Limb (tissue), 2 donors: ENCODE data around the gene PLCL2.
"Not testable (repeated sequence)": the region's sequence is repeated elsewhere in the genome, so short reads cannot be mapped to it uniquely, and the experiment has no call there.

Experiments
- DNase-seq, 2 donors: peaks; one replicate each; pipeline ENCODE4 v3.0.0-alpha.2; 2016; ENCODE audit errors: extremely low spot score in 2 of 2

PLCL2 gene

GRCh38 chr3:16960125-16960524 is 75.4 kb downstream of the PLCL2 start:
- DNase-seq, result no peak

GRCh38 chr3:16961621-16962205 is 77.0 kb downstream of the PLCL2 start:
- no peak for DNase-seq

- no peak for DNase-seq
Measured at GRCh38 chr3:16975083-16975482, 90.3 kb downstream of the PLCL2 start.

DNA sequence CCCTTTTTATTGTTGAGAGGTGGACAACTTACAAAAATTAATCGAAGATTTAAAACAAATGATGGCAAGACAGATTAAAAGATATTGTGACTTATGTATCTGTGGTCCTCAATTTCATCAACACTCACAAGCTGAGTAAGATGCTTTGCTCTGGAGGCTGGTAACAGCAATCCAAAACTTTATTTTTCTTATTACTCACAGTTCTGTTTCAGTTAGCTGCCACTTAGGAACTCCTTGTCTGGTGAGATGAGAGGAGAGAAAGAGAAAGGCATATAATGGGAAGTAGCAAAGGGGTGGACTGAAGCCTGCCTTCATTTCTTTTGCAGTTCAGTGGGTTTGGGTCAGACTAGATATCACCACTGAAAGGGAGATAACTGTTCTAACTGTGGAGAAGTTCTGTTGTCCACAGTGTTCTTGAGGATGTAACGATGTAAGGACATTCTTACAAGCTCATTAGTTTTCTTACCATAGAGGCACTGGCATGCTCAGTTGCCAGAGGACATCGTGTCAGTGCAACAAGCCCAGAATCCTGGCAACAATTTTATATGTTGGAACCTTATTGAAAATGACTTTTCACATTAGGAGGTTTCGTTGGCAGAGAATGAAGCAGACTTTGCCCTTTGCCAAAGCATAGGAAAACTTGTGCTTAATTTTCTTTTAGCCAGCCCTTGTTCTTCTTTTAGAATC is 93.6 kb downstream of the PLCL2 start:
- DNase-seq, result no peak

GRCh38 chr3:16978921-16979271 is 94.1 kb downstream of the PLCL2 start:
- no peak for DNase-seq

DNA sequence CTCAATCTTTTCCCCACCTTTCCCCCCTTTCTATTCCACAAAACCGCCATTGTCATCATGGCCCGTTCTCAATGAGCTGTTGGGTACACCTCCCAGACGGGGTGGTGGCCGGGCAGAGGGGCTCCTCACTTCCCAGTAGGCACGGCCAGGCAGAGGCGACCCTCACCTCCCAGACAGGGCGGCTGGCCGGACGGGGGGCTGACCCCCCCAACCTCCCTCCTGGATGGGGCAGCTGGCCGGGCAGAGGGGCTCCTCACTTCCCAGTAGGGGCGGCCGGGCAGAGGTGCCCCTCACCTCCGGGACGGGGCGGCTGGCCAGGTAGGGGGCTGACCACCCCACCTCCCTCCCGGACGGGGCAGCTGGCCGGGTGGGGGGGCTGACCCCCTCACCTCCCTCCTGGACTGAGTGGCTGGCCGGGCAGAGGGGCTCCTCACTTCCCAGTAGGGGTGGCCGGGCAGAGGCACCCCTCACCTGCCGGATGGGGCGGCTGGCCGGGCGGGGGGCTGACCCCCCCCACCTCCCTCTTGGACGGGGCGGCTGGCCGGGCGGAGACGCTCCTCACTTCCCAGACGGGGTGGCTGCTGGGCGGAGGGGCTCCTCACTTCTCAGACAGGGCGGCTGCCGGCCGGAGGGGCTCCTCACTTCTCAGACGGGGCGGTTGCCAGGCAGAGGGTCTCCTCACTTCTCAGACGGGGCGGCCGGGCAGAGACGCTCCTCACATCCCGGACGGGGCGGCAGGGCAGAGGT is 95.2 kb downstream of the PLCL2 start:
- not testable (repeated sequence) for DNase-seq

- not testable (repeated sequence) for DNase-seq
Measured at GRCh38 chr3:16980526-16980925, 95.8 kb downstream of the PLCL2 start.

DNA sequence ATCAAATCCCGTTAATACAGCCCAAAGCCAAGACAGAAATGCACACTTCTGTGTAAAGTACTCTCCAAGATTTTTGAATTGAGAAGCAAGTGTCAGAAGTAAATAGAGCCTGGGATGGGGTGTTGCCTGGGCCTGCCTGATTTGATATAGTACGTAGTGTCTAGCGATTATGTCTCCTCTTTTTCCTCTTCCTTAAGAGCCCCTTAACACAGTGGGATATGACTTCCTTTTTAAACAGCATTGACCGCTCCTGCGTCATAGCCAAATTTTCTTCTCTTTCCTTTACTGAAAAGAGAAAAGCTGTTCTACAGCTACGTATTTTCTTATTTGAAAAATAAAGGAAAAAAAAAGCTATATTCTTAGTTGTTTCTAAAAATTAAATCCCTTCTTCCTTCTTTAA is 97.7 kb downstream of the PLCL2 start:
- DNase-seq, result no peak

- DNase-seq, result no peak
Measured at GRCh38 chr3:16985608-16986007, 100.9 kb downstream of the PLCL2 start.

GRCh38 chr3:16987141-16987540 is 102.4 kb downstream of the PLCL2 start:
- DNase-seq, result no peak

- no peak for DNase-seq
Measured at GRCh38 chr3:16990163-16990562, 105.4 kb downstream of the PLCL2 start.

- DNase-seq, result no peak
Measured at GRCh38 chr3:16992198-16992597, 107.4 kb downstream of the PLCL2 start.

GRCh38 chr3:16993227-16993626 is 108.5 kb downstream of the PLCL2 start:
- DNase-seq, result no peak

DNA sequence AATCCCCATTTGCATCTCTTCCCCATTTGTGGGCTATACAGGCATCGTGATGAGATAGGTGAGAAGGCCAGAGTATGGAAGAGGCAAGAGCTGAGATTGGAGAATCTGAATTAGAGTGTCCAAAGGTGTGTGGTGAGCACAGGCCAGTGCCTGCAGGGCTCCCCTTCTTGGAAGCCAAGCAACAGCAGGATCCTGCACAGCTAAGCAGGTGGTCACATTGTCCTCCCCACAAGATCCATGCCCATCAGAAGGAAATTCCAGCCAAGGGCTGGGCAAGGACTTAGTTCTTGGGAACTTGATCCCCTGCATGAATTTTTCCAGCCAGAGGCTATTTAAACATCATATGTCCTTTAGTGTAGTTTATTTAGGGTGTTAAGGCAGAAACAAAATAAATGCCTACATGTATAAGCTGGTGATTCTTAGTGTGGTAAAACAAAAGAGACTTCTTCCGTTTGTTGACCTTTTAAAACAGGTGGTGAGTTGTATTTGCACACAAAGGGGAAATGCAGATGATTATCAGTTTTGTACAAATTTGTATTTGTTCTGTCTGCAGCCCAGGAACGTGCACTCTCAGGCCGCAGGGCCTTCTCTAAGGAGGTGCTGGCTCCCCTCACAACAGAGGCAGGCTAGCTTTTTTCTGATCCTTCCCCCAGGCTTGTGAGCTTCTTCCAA is 110.2 kb downstream of the PLCL2 start:
- no peak for DNase-seq

DNA sequence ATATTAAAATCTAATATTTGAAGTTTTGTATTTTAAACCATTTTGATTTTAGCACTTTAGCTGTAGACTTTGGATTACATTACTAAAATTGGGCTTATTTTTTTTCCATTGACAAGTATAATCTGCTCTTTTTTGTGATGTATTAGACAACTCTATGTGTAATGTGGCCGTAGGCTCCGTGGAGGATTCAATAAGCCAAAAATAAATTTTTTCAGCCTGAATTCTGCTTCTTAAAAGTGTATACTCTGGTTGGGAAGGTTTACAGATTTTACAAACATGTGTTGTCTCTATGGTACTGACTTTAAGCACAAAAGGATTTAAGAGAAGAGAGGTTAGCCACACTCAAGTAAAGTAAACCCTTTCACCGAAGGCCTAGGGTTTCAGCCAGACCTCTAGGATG is 110.8 kb downstream of the PLCL2 start:
- DNase-seq, result no peak

- DNase-seq, result no peak
Measured at GRCh38 chr3:16998236-16998923, 113.6 kb downstream of the PLCL2 start.

- no peak for DNase-seq
Measured at GRCh38 chr3:16999161-16999560, 114.4 kb downstream of the PLCL2 start.

DNA sequence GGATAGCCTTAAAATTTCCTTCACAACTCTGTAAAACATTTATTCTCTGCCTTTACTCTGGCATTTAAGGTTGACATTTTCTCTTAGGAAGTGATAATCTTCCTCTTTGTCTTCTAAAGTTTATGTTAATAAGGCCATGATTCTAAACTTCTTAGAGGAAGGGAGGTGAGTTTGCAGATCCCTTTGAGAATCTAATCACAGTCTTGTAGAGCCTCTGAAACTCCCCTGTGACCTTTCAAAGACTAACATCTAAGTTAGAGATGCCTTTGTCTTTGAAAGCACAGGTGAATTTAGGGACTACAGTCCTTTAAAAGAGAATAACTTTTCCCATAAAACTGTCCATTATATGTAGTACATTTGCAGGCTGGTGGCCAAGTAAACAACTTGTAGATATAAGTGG is 115.1 kb downstream of the PLCL2 start:
- DNase-seq, result no peak

DNA sequence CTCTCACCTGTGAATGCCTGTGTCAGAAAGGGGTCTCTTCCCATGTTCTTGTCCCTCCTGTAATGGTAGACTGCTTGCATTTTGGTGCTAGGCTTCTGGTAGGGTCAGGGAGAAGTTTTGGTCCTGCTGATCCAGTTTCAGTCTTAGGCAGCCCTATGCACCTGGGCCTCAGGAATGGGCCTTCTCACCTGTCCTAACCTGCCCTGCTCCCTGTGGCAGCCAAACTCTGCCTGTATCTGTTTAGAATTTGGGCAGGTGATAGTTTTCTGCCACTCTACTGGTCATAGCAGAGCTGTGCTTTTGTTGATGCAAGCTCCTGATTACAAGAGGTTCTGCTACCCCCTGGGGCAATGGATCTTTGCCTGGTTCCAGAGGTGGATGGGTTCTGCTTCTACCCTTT is 118.7 kb downstream of the PLCL2 start:
- DNase-seq, result no peak

- DNase-seq, result no peak
Measured at GRCh38 chr3:17006132-17006852, 121.5 kb downstream of the PLCL2 start.

DNA sequence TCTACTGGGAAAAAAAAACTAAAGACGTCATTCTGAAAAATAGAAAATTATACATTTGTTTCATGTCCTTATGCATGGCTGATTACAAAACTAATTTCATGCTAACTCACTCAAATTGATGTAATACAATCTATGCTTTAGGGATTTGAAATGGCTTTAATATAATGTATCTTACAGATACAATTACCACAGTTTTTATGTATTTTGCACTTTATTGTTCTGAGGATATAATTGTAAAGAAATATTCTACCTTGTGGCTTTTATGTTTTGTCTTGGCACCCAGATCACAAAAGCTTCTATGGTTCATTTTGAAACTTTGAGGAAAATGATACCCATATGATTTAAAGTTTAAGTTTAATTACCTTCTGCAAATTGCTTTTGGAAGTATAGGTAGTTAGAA is 122.5 kb downstream of the PLCL2 start:
- no peak for DNase-seq
